Activated CD4-positive, CD25-positive, alpha-beta regulatory T cell treated with anti-CD3 and anti-CD28 coated beads, Interleukin-2, amount 50 U/mL, for 72 hours (primary cell): ENCODE data around the gene BTD.

ENCODE experiments used
- DNase-seq: peaks from one replicate; pipeline ENCODE4 v3.0.0; 2021

Gene BTD

DNA sequence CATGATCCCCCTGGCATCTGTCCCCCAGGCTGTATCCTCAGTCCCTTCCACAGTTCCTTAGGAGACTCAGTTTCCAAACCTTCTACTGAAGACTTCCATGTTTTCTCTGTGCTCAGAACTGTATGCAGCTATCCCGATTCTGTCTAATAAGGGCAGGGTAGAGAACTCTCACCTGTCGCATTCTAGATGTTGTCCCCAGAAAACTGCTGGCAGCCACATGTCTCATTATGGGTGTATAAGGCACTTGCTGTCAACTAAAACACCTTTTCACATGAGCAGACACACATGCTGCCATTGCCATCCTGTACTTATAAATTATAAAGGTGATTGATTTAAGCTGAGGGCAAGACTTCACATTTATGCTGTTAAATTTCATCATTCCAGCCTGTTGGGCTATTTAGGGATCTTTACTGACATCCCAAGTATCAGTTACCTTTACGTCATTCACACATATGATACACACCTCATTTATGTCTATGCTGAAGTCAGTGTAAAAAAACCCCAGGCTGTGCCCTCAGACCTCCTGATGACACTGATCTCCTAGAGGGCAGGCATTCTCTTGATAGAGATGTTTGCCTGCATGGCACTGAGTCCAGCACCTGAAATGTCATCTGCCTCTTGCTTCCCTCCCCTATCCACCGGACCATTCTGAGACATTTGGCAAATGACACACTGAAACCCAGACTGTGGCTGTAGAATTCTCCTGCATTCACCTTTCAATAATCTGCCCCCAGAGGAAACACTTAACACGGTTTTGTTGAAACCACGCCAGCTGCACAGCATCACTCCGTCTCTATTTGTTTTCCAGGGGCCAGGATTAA lies 35.8 kb downstream of the BTD start:
- no peak for DNase-seq

DNA sequence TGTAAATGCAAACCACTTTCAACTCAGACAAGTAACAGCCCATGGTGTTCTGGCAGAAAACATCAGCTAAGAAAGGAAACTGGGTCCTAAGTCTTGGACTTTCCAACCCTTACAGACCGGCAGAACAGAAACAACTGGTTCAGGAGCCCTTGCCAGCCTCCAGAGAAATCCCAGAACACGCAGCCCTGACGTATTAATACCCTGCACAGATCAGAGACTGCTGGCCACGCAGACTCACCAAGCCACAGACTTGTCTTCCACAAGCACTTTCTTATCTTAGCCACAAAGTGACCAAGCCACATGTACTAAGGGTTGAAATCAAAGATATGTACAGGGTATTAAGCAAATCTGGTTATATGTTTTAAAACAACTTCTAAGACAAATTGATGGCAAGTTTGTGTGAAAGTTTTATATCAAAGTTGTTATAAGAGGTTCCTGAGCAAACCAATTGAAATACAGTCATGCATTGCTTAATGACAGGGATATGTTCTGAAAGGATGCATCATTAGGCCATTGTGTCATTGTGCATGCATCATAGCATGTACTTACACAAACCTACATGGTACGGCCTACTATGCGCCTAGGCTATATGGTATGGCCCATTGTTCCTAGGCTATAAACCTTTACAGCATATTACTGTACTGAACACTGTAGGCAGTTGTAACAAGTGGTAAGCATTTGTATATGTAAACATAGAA lies 36.8 kb downstream of the BTD start:
- DNase-seq = no peak

DNA sequence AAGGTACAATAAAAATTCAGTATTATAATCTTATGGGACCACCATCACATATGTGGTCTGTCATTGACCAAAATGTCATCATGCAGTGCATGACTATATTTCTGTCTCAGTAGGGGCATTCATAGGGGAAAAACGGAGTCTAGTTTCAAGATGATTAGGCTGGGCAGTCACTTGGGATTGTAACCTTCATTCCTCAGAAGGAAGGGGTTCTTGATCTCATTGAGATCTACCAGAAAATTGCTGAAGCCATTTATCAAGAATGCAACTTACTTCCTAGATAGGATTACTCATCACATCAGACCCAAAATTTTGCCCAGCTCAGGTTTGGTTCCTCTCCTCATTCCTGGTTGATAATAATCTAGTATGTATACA lies 37.3 kb downstream of the BTD start:
- no peak for DNase-seq

DNA sequence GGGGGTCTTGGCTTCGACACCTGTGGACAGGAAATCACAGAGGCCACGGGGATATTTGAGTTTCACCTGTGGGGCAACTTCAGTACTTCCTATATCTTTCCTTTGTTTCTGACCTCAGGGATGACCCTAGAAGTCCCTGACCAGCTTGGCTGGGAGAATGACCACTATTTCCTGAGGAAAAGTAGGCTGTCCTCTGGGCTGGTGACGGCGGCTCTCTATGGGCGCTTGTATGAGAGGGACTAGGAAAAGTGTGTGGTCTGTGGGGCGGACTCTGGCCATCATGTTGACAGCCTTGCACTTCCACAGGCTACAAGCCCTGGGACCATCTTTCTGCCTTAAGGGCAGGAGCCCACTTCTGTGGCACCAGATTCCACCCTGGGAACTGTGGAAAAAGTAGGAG lies 43.7 kb downstream of the BTD start:
- no peak for DNase-seq

DNA sequence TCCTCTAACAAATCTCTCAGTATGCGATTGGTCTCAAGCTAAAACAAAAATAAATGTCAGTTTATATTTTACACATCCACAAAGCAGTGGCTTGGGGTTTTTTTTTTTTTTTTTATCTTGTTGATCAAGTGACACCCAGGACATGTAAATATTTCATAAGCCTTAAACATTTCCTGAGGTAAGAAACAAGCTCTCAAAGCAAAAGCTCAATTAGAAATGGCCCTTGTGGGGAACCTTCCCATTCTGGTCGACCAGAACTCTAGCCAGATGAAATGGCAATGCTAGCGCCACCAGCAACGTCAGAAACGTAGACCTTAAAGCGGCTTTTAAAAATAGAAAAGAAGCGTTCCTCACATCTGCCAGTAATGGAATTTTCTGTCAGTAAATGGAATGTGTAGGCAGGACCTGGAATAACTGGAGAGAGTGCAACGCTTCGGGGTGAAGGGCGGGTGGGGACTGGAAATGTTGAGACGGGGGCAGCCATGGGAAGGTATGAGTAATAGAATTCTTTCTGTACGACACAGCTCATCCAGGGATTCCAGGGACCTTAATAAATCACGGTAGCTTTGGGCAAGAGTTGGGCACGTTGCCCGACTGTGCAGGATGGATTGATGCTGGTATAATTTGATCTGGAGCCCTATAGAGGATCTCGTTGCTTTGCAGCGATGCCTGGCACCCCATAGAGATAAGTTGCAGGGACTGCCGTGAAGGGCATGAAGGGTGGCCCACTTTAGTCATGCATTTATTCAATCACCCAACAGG lies 44.4 kb downstream of the BTD start:
- no peak for DNase-seq

DNA sequence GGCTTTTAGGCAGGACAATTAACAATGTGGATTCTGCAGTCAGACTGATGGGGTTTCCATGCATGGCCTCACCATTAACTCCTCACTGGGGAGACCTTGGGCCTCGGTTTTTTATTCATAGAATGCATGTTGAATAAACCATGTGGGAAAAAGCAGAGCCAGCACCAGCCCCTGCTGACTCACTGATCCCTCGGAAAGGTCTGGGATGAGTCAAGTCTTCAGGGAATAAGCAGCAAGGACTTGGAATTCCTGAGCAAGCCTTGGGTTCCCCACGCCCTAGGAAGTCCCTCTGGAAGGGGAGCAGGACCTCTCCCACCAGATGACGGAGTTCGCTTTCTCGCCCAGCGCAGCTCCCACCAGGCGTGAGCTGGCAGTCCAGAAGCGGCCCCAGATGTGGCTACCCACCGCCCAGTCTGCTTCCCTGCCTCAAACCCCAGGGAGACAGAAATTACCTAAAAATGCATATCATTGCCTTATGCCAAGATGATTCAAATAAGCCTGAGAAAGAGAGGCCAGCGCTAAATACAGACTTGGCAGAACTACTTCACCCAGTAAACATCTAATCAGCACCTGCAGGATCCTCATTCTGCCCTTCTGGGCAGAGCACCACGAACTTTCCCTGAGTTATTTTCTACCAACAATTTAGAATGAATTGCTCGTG lies 45.4 kb downstream of the BTD start:
- no peak for DNase-seq

DNA sequence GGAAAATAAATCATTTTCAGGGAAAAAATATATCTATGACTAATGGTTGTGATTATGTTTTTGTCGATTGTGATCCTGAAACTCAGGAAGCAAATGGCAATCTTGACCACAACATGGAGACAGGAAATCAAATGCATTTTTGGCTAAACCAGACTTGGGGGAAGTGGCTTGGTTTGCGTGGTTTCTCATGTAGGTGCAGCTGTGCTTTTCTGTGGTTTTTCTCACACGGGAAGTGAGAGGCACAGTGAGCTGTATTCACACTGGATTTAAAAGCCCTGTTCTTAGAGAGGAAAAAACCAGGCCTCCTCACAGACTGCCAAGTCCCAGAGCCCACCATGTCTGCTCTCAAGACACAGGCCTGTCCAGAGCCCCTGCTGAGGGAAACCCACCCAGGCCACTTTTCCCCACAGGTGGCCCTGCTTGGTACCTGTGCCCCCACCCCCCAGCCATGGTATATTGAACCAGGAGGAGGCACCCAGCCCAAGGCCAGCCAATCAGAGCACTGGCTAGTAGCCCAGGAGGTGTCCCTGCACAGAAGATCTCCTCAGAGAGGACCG lies 46.1 kb downstream of the BTD start:
- DNase-seq = no peak

DNA sequence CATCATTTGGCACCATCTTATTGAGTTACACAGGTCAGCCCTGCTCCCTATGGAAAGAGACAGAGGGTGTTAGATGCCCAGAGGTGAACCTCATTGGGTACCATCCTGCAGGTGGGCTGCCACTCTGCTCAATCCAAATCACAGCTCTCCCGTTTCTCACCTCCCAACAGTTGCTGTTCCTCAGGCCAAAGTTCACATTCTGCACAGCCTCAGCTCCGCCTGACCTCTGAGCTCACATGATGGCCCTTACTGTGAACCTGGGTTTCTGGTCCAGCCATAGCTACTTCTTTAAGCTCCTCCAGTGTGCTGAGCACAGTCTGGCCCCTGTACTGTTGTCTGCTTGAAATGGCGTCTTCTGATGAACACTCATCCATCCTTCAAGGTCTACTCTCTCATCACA lies 47.8 kb downstream of the BTD start:
- no peak for DNase-seq

DNA sequence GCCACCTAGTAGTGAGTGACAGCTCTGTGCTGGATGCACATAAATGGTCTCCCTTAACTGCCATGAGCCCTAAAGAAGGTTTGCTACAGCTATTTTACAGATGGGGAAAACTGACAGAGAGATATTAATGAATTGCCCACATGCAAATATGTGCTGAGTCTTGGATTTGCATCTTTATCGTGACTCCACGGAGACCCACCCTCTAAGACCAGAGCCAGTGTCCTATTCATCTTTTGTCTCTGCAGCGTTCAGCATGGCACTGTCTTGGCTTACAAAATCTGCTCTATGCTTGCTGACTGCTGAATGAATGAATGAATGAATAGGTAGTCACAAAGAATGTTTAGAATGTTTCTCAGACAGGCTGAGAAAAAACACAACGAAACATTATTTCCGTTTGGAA lies 48.3 kb downstream of the BTD start:
- DNase-seq = no peak

DNA sequence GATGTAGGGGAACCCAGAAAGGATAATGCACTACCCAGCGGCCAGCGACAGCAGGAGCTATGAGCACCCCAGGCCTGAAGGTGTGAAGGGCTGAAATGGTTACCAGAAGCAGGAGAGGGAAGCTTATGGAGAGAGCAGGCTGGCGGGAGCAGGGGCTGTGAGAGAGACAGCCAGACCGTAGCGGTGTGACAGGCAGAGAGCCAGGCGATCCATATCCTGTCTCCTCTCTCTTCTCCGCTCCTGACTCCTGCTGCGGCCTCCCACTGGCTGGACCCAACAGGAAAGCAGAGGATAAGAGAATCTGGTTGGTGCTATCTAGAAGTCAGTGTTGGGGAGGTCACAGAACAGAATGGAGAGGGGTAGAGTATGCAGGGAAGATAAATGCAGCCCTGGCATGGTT lies 49.9 kb downstream of the BTD start:
- DNase-seq = no peak

DNA sequence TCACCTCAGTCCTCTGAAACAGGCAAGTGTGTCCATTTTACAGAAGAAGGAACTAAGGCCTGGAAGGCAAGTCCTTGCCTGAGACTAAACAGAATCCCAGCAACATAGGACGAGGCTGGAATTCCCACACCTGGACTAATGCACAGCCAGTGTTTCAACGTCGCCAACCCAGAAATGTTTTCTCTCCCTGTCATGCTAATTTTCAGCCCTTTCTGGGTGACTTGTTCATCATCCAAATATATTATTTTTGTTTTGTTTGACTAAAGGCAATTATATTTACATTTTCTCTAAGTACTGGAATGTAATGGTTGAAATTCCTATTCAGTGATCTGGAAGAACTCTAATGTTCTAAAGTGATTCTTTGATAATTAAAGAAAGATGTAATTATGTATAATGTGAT lies 51.8 kb downstream of the BTD start:
- DNase-seq = no peak

DNA sequence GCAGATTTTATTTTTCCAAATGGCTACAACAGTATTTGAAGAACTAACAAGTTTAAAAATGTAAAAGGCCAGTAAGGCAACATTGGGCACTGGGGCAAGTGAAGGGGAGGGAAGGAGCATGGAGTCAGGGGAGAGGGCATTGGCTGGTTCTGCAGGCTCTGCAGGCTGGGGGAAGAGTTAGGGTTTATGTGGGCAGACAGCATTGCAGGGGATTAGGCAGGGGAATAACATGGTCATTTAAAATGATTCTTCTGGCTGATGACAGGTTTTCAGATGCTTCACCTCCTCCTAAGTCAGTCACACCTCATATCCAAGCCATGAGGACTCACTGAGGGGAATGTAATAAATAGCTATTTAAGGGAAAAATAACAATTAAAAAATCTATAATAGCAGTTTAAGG lies 52.6 kb downstream of the BTD start:
- no peak for DNase-seq

DNA sequence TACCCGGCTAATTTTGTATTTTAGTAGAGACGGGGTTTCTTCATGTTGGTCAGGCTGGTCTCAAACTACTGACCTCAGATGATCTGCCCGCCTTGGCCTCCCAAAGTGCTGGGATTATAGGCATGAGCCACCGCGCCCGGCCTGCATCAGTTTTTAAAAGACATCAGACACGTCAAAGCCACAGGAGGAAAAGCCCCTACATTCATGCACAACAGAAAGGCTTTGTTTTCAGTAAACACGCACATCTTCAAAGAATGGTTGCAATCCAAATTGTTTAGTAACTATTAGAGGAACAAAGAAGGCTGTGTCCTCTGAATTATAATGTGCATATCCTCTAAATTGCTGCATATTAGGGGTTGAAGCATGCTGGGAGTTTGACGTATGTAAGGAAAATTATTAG lies 53.3 kb downstream of the BTD start:
- no peak for DNase-seq

DNA sequence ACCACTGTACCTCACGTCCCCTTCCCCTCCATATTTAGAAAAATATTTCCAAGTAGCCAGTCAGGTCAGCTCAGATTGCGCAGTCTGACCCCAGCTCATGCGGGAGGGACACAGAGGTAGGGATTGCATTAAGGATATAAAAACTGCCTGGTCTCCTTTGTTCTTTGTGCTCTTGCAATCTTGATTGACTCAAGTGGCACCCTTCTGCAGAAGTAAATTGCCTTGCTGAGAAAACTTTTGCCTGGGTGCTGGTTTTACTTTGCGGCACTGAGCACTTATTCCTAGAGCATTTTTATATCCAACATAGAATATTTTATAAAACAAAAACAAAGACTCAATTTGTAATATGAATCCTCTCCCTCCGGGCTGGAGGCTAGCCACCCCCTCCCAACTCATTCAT lies 54.8 kb downstream of the BTD start:
- no peak for DNase-seq

DNA sequence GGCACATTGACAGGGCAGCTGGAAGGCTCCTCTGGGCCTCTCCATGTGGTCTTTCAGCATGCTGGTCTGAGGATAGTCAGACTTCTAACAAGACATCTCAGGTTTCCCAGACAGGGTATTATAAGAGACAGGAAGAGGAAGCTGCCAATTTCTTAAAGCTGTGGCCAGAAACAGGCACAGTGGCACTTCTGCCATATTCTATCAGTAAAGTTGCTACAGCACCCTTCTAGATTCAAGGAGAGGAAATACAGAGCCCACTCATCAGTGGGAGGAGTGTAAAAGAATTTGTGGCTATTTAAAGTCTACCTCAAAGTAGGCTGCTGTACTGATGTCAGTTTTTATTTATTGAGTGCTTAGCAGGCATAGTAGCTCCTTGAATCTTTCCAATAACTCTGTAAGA lies 55.5 kb downstream of the BTD start:
- no peak for DNase-seq

DNA sequence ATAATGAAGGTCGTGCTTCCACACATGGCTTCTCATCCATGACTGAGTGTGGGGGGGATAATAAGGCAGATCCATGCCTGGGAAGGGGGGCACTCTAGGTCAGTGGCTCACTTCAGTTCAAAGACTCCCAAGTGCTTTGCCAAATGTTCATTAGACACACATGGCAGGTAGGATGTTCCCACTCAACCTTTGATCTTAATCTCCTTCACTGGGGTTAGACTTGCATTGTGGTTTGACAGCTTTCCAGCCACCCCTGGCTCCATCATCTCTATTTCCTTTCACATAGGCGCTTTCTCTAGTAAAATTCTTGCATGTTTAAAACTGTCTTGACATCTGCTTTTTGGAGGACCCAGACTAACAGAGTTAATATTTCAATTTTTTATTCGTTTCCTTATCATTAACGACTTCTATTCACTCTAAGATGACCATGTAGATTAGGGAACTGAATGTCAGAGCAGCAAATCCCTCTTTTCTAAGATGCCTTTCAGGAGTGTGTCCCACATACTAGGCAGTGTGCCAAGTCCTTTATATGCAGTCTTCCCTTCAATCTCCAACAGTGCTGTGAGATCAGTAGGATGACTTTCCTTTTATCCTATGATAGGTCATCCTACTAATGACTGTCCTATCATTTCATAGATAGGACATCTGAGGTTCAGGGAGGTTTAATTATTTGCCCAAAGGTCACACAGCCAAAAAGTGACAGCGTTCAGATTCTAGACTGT lies 57.9 kb downstream of the BTD start:
- no peak for DNase-seq

DNA sequence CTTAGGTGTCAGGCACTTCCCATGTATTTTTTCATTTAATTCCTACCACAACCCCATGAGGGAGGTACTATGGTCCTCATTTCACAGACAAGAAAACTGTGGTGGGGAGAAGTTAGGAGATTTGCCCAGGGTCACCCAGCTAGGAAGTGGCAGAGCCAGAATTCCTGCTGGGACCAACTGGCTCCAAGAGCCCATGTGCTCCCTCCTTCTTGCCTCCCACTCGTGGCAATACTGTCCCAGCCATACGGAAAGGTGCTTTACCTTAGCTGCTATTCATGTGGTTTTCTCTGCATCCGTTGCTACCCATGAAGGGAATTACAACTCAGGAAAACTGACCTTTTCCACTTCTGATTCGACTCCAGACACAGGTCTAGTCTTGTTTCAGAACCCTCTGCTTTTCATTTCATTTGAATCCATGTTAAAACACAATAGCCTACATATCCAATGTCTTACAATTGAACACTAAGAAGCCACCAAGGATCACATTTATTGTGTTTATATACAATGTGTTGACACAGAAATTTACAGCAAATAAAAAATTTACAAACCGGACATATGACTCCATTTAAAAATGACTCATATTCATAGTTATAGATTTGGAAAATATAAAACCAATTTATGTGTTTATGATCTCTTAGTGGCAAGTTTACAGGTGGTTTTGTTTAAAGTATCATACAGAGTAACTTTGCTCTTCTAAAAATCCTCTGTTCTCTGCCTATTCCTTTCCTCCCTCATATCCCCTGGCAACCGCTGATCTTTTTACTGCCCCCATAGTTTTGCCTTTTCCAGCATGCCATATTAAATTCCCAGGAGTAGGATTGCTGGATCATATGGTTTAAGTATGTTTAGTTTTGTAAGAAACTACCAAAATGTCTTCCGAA lies 58.8 kb downstream of the BTD start:
- no peak for DNase-seq

DNA sequence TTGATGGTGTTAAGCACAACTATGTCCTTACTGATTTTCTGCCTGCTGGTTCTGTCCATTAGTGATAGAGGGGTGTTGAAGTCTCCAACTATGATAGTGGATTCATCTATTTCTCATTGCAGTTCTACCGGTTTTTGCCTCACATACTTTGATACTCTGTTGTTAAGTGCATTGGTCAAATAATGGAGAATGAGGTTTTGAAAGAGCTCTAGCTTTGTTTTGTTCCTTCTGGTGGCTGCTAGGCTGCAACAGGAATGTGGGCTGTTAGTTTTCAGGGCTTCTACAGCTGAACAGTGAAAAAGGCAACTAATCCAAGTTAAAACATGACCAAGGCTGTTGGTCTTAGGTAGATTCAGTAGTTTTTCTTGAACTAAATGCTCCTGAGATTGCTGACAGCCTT lies 62.6 kb downstream of the BTD start:
- DNase-seq = no peak

DNA sequence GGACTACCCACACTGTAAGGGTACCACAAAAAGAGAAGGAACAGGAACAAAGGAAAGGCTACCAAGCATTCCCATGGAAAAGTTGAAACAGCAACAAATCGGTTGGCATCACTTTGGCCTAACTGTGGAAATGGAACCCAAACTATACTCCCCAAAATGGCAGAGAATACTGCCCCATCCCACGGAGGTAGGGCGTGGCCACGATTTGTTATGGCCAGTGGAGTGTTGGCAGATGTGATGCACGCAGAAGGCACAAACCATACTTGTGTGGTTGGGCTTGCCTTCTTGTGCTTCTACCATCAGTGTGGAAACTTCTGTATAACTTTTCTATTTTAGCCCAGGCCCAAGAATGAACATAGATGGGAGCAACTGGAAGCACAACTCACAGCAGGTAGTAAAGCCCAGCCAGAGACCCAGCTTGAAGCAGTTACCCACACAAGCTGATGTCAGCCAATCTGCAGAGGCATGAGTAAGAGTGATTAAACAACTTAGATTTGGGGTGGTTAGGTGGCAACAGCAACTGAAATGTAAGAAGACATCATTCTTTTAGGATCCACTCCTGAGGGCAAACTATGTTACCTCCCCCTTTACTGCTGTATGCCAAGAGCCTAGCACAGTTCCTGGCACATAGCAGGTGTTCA lies 64.1 kb downstream of the BTD start:
- no peak for DNase-seq

DNA sequence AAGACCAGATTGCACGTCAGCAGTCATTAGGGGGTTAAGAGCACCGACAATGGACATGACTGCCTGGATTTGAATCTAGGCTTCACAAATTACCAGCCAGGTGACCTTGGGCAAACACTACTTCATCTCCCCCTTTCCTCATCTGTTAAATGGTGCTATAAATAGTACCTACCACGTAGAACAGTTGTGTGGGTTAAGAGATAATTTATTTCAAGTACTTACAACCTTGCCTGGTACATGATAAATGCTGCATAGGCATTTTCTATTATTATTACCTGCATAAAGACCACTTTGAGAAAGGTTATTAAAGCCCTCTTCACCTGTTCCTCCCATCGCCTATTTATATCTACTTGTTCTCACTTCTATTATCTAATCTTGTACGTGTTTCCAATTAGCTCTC lies 64.7 kb downstream of the BTD start:
- no peak for DNase-seq

DNA sequence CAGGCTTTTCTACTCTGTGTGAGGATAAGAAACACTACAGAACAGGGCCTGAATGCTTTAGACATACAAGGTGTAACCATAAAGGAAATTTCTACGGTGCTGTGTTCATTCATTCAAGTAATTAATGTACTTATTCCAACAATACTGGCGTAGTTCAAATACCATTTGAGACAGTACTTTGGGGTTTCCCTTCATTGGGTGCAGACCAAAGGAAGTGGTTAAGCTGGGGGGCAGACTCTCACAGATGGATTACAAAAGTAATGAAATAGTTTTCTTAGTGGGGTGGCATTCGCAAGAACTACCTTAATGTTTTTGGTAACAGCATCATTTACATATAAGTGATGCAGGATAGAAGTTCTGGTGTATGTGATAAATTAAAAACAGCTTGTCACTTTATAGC lies 65.9 kb downstream of the BTD start:
- DNase-seq = no peak
